Gastrocnemius medialis (tissue), 4 donors: ENCODE data around the gene PSAP. TPM values are rescaled to one million over a fixed set of nuclear protein-coding genes. Genes with fewer than 3 reads are reported as not detected.

ENCODE experiments used
- ATAC-seq, 2 donors: fragments of 150-250 bp; one replicate each; pipeline ENCODE4 v1.9.1; 2016
- DNase-seq, 2 donors: peaks; one replicate each; pipeline ENCODE4 v3.0.0-alpha.2; 2019
- H3K27ac ChIP-seq, 4 donors: fragments of 200-600 bp; sonication (generic); 1 replicate in 1 of 4; 2 replicates in 3 of 4; pipeline ENCODE4 v1.5.1; 2016 to 2018; ENCODE audit warnings: mild to moderate bottlenecking in 2 of 4, moderate library complexity in 1 of 4
- H3K27me3 ChIP-seq, 3 donors: fragments of 200-600 bp; sonication (generic) in 2 of 3; 1 replicate in 1 of 3; 2 replicates in 2 of 3; pipeline versions ENCODE4 v1.5.1 to v1.6.0; 2016 to 2019; ENCODE audit warnings: mild to moderate bottlenecking in 1 of 3, moderate library complexity in 1 of 3
- H3K36me3 ChIP-seq, 2 donors: fragments of 200-600 bp; sonication (generic) in 1 of 2; one replicate each; pipeline ENCODE4 v1.5.1; 2017 to 2018
- H3K4me1 ChIP-seq, 2 donors: fragments of 200-600 bp; sonication (generic) in 1 of 2; one replicate each; pipeline ENCODE4 v1.5.1; 2016 to 2017; ENCODE audit warnings: mild to moderate bottlenecking in 2 of 2
- H3K4me3 ChIP-seq, 4 donors: fragments of 200-600 bp; sonication (generic) in 3 of 4; 1 replicate in 1 of 4; 2 replicates in 3 of 4; pipeline ENCODE4 v1.5.1; 2016 to 2019; ENCODE audit warnings: mild to moderate bottlenecking in 2 of 4
- H3K9me3 ChIP-seq, 3 donors: fragments of 200-600 bp; sonication (generic) in 2 of 3; 1 replicate in 1 of 3; 2 replicates in 2 of 3; pipeline ENCODE4 v1.5.1; 2016 to 2019
- POLR2A ChIP-seq, 2 donors: fragments of 450-650 bp; IDR thresholded peaks; one replicate each; pipeline ENCODE4 v1.6.1; 2017; ENCODE audit warnings: antibody characterized with exemption in 2 of 2, mild to moderate bottlenecking in 2 of 2, moderate library complexity in 2 of 2
- in situ Hi-C, 4 donors: fragments of 200-750 bp; cut with MboI; loops; one replicate each; pipeline versions ENCODE4 v1.15.0 to v1.8.0; 2017; ENCODE audit warnings: low sequenced_read_pairs in 4 of 4
- intact Hi-C: fragments of 100-400 bp; cut with DNase I; formaldehyde crosslinking; loops from one replicate; pipeline ENCODE4 v1.15.1; 2023; ENCODE audit warnings: low total_unique reads
- total RNA-seq, 4 donors: library from RNA; depleted of rRNA; stranded (reverse); fragments of >200 nt; gene quantifications; one replicate each; pipeline versions ENCODE4 v1.1.0 to v1.2.3, GENCODE V29; 2016
- TF ChIP-seq, protein P1 (sequence below), 5 experiments: fragments of 450-650 bp in 3 of 5; fragments of 200-600 bp in 2 of 5; sonication (generic) in 2 of 5; IDR thresholded peaks in 4 of 5; conservative IDR thresholded peaks in 1 of 5; 1 replicate in 4 of 5; 2 replicates in 1 of 5; pipeline ENCODE4 v1.5.1; 2016 to 2019; ENCODE audit warnings: antibody characterized with exemption in 5 of 5, mild to moderate bottlenecking in 3 of 5, moderate library complexity in 3 of 5

PSAP gene
- total RNA-seq, 4 donors from 2014 or later: 833 to 1,730 (median 1,179) TPM

DNA sequence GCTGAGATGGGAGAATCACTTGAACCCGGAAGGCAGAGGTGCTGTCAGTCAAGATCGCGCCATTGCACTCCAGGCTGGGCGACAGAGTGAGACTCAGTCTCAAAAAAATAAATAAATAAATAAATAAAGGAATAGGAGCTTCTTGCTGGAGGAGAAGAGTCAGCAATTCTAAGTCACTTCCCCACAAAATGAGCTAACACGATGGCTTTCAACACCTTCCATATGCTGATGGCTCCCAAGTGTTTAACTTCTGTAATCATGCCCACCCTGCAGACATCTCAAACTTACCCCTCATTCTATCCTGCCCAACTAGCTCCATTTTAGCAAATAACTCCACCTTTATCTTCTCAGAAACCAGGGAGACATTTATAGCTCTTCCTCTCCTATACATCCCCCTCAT is 21.2 kb downstream of the PSAP start:
- no peak for TF ChIP-seq POLR2A (IDR thresholded peaks at IDR 0.05)
- TF ChIP-seq, protein P1, sequence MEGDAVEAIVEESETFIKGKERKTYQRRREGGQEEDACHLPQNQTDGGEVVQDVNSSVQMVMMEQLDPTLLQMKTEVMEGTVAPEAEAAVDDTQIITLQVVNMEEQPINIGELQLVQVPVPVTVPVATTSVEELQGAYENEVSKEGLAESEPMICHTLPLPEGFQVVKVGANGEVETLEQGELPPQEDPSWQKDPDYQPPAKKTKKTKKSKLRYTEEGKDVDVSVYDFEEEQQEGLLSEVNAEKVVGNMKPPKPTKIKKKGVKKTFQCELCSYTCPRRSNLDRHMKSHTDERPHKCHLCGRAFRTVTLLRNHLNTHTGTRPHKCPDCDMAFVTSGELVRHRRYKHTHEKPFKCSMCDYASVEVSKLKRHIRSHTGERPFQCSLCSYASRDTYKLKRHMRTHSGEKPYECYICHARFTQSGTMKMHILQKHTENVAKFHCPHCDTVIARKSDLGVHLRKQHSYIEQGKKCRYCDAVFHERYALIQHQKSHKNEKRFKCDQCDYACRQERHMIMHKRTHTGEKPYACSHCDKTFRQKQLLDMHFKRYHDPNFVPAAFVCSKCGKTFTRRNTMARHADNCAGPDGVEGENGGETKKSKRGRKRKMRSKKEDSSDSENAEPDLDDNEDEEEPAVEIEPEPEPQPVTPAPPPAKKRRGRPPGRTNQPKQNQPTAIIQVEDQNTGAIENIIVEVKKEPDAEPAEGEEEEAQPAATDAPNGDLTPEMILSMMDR (IDR thresholded peaks at IDR 0.05 in 4 of 5, conservative IDR thresholded peaks at IDR 0.05 in 1 of 5): no peak
- intact Hi-C loops (no loop called here), in situ Hi-C loops (loop anchor here in 1 of 4 donors (10.0 kb wide), 1 partner anchor 65 kb away; no protein-coding TSS in a partner anchor)
- Histone ChIP-seq H3K9me3 (no peaks in the 10 kb centered on the region), H3K36me3 (peaks cover 7 to 91% of the 10 kb centered on the region in 2 donors), H3K4me1 (peaks cover 12 to 14% of the 10 kb centered on the region in 2 donors), H3K4me3 (no peak overlapping the region), H3K27me3 (no peaks in the 10 kb centered on the region), H3K27ac (peak overlapping the region in 1 of 4 donors; percentile 22)
- no peak for DNase-seq
- no peak for ATAC-seq

DNA sequence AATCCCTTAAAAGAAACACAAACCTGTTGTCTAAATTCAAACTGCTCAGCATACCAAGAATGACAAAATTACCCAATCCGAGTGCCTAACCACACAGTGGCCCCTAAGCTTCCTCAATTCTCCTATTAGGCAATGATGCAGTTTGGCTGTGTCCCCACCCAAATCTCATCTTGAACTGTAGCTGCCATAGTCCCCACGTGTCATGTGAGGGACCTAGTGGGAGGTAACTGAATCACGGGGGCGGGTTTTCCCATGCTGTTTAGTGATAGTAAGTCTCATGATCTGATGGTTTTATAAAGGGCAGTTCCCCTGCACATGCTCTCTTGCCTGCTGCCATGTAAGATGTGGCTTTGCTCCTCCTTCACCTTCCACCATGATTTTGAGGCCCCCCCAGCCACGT is 21.9 kb downstream of the PSAP start:
- intact Hi-C loops (no loop called here), in situ Hi-C loops (no loop called here)
- ATAC-seq (peak in 1 of 2 donors; percentile 45), DNase-seq (peak in 1 of 2 donors; percentile 65)
- Histone ChIP-seq H3K4me3 (no peak overlapping the region), H3K9me3 (no peaks in the 10 kb centered on the region), H3K27ac (peak overlapping the region in 2 of 4 donors; percentile 17 to 22), H3K36me3 (peaks cover 7 to 98% of the 10 kb centered on the region in 2 donors), H3K4me1 (peaks cover 7 to 12% of the 10 kb centered on the region in 2 donors), H3K27me3 (no peaks in the 10 kb centered on the region)
- no peak for TF ChIP-seq POLR2A (IDR thresholded peaks at IDR 0.05)
- TF ChIP-seq, protein P1 (IDR thresholded peaks at IDR 0.05 in 4 of 5, conservative IDR thresholded peaks at IDR 0.05 in 1 of 5): no peak

- H3K27me3 ChIP-seq: no peaks in the 10 kb centered on the region
- H3K9me3 ChIP-seq: no peaks in the 10 kb centered on the region
- DNase-seq: no peak
- ATAC-seq: no peak
- peaks cover 6 to 12% of the 10 kb centered on the region in 2 donors for H3K4me1 ChIP-seq
- peak overlapping the region in 2 of 4 donors; percentile 17 to 22 for H3K27ac ChIP-seq
- intact Hi-C loops: no loop called here
- peaks cover 7 to 98% of the 10 kb centered on the region in 2 donors for H3K36me3 ChIP-seq
- no peak for TF ChIP-seq POLR2A (IDR thresholded peaks at IDR 0.05)
- TF ChIP-seq, protein P1 (IDR thresholded peaks at IDR 0.05 in 4 of 5, conservative IDR thresholded peaks at IDR 0.05 in 1 of 5): no peak
- H3K4me3 ChIP-seq: no peak overlapping the region
- in situ Hi-C loops: no loop called here
Observed at GRCh38 chr10:71828702-71829101, 22.3 kb downstream of the PSAP start.

GRCh38 chr10:71827852-71828251 is 23.2 kb downstream of the PSAP start:
- no peak for ATAC-seq
- no peaks in the 10 kb centered on the region for H3K9me3 ChIP-seq
- DNase-seq: no peak
- peaks cover 7 to 98% of the 10 kb centered on the region in 2 donors for H3K36me3 ChIP-seq
- TF ChIP-seq POLR2A (IDR thresholded peaks at IDR 0.05): no peak
- TF ChIP-seq, protein P1 (IDR thresholded peaks at IDR 0.05 in 4 of 5, conservative IDR thresholded peaks at IDR 0.05 in 1 of 5): no peak
- in situ Hi-C loops (no loop called here), intact Hi-C loops (no loop called here)
- no peaks in the 10 kb centered on the region for H3K27me3 ChIP-seq
- no peak overlapping the region for H3K27ac ChIP-seq
- H3K4me1 ChIP-seq: peaks cover 0 to 6% of the 10 kb centered on the region in 2 donors
- H3K4me3 ChIP-seq: no peak overlapping the region

- ATAC-seq: no peak
- Histone ChIP-seq H3K36me3 (peaks cover 18 to 100% of the 10 kb centered on the region in 2 donors), H3K4me3 (no peak overlapping the region), H3K4me1 (no peaks in the 10 kb centered on the region), H3K27ac (no peak overlapping the region), H3K27me3 (no peaks in the 10 kb centered on the region), H3K9me3 (no peaks in the 10 kb centered on the region)
- intact Hi-C loops (no loop called here), in situ Hi-C loops (no loop called here)
- DNase-seq: no peak
- TF ChIP-seq, protein P1 (IDR thresholded peaks at IDR 0.05 in 4 of 5, conservative IDR thresholded peaks at IDR 0.05 in 1 of 5): no peak
- no peak for TF ChIP-seq POLR2A (IDR thresholded peaks at IDR 0.05)
Observed at GRCh38 chr10:71825217-71825616, 25.8 kb downstream of the PSAP start.
